ENCODE data around the gene HAT1. TPM values are rescaled to one million over a fixed set of nuclear protein-coding genes. Genes with fewer than 3 reads are reported as not detected.

The HAT1 gene
- total and polyA plus RNA-seq, 12 donors, result 6.2 to 45.5 (median 36.6) TPM

DNA sequence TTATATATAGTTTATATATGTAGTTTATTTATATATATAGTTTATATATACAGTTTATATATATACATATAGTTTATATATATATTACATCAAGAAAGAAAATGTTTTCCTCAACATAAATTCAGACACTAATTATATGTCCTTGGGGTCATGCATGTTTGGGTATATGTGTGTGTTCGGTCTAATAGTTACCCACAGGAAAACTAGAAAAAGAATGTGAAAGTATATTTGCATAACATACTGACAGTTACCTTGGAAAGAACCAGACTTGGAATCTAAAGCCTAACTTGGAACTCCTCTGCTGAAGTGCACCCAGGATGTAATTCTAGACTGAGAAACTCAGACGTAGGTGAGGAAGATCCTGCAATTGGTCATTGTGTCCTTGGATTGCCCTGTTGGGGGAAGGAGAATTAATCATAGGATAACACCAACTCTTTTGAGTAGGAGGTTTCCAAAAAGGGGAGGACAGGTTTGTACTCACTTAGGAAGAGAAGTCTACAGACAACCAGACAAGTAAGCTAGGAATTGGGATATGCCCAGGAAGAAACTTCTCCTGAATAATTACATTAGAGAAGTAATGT, 19.3 kb upstream of the HAT1 start:
- intact Hi-C loops (cut with DNase I), result no loop called here
- TF ChIP-seq, protein P1, sequence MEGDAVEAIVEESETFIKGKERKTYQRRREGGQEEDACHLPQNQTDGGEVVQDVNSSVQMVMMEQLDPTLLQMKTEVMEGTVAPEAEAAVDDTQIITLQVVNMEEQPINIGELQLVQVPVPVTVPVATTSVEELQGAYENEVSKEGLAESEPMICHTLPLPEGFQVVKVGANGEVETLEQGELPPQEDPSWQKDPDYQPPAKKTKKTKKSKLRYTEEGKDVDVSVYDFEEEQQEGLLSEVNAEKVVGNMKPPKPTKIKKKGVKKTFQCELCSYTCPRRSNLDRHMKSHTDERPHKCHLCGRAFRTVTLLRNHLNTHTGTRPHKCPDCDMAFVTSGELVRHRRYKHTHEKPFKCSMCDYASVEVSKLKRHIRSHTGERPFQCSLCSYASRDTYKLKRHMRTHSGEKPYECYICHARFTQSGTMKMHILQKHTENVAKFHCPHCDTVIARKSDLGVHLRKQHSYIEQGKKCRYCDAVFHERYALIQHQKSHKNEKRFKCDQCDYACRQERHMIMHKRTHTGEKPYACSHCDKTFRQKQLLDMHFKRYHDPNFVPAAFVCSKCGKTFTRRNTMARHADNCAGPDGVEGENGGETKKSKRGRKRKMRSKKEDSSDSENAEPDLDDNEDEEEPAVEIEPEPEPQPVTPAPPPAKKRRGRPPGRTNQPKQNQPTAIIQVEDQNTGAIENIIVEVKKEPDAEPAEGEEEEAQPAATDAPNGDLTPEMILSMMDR (IDR thresholded peaks at IDR 0.05), result no peak
- DNase-seq (no peak), ATAC-seq (no peak)
- H3K9me3 ChIP-seq, result peaks cover 0 to 6% (median 0%) of the 10 kb centered on the region in 11 donors
- 63 to 75% methylated on average over 2 of the region's 2 CpGs for whole genome bisulfite sequencing, 2 donors
- no peaks in the 10 kb centered on the region for H3K4me1 ChIP-seq
- no peaks in the 10 kb centered on the region for H3K36me3 ChIP-seq
- H3K27ac ChIP-seq, result no peak overlapping the region
- no peak overlapping the region for H3K4me3 ChIP-seq
- peaks cover 0 to 6% (median 0%) of the 10 kb centered on the region in 7 donors for H3K27me3 ChIP-seq

DNA sequence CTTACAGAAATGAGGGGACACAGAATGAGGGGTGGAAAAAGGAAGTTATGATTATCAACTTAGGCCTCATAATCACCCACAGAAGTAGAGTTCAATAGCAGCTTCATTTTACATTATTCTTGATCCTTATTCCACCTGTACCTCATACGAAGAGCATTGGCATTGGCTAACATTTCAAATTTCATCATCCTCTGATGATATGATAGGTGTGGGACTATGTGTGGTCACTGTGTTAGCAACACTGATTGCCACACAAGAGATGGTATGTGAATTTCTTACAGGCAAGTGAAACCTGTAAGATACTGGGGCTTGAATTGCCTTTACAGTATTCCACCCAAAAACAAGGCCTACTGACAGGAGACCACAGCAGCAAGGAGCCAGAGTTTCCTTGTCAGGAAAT, 14.0 kb upstream of the HAT1 start:
- 88 to 95% methylated on average over 1 of the region's 1 CpG for WGBS, 2 donors
- DNase-seq, result no peak
- TF ChIP-seq, protein P1 (IDR thresholded peaks at IDR 0.05), result no peak
- Histone ChIP-seq H3K4me3 (no peak overlapping the region), H3K27ac (no peak overlapping the region), H3K9me3 (no peaks in the 10 kb centered on the region), H3K27me3 (peaks cover 0 to 6% (median 0%) of the 10 kb centered on the region in 7 donors), H3K36me3 (no peaks in the 10 kb centered on the region), H3K4me1 (no peaks in the 10 kb centered on the region)
- ATAC-seq, result no peak
- intact Hi-C loops (cut with DNase I), result no loop called here

DNA sequence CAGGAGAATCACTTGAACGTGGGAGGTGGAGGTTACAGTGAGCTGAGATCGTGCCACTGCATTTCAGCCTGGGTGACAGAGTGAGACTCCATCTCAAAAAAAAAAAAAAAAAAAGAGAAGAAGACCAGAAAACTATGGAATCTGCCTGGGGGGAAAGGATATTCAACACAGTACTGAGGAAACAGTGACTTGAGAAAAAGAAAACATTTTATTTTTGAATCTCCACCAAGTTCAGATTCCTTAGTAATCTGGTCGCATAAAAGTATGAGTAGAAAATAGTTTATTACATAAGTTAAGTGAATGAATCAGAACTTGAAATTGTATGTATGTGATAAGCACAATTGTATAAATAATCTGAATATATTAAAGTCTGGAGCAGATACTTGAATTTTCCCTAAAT, 13.0 kb upstream of the HAT1 start:
- no peak overlapping the region for H3K27ac ChIP-seq
- 77 to 84% methylated on average over 3 of the region's 3 CpGs for WGBS, 2 donors
- no peak overlapping the region for H3K4me3 ChIP-seq
- DNase-seq (no peak), ATAC-seq (no peak)
- no peaks in the 10 kb centered on the region for H3K36me3 ChIP-seq
- peaks cover 0 to 6% (median 0%) of the 10 kb centered on the region in 7 donors for H3K27me3 ChIP-seq
- TF ChIP-seq, protein P1 (IDR thresholded peaks at IDR 0.05), result no peak
- no peaks in the 10 kb centered on the region for H3K9me3 ChIP-seq
- H3K4me1 ChIP-seq, result no peaks in the 10 kb centered on the region
- intact Hi-C loops (cut with DNase I), result no loop called here

DNA sequence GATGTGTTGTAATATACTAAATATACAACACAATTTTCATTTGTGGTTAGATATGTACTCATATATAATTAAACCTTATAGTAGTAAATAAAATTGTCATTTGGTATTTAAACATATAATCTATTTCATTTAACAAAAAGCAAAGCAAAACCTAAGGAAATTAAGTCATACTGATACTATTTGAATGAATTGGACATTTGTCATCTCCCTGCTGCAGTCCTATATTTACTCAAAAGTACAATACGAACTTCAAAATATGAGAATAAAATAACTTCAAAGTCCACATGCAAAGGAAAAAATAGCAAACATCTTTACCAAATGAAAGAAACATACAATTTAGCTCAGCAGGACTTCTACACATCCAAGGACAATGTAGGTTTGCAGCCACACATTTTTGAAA, 11.8 kb upstream of the HAT1 start:
- Histone ChIP-seq H3K27ac (no peak overlapping the region), H3K36me3 (no peaks in the 10 kb centered on the region), H3K4me1 (no peaks in the 10 kb centered on the region), H3K27me3 (no peaks in the 10 kb centered on the region), H3K9me3 (no peaks in the 10 kb centered on the region), H3K4me3 (no peak overlapping the region)
- TF ChIP-seq, protein P1 (IDR thresholded peaks at IDR 0.05), result no peak
- no peak for DNase-seq
- ATAC-seq, result no peak
- 66 to 84% methylated on average over 1 of the region's 1 CpG for WGBS, 2 donors
- intact Hi-C loops (cut with DNase I), result no loop called here
